RPMI8226 (cell line): ENCODE measurements around the gene LGR4.
"Not testable (repeated sequence)": the region's sequence is repeated elsewhere in the genome, so short reads cannot be mapped to it uniquely, and the experiment has no call there.

ENCODE experiments used
- DNase-seq: peaks from one replicate; pipeline ENCODE4 v3.0.0-alpha.2; 2015

LGR4 gene

GRCh38 chr11:27472398-27473016 is at the start of gene LGR4:
Gene LGR4 (minus strand): TSS chr11:27472790. CDS start chr11:27472302, 488 bp downstream.
- peak; percentile 68 for DNase-seq

- DNase-seq: no peak
Observed at GRCh38 chr11:27520226-27520625, 47.6 kb upstream of the LGR4 start.

- DNase-seq: no peak
Observed at GRCh38 chr11:27518518-27518917, 45.9 kb upstream of the LGR4 start.

GRCh38 chr11:27517490-27517889 is 44.9 kb upstream of the LGR4 start:
- DNase-seq: not testable (repeated sequence)

GRCh38 chr11:27514558-27514957 is 42.0 kb upstream of the LGR4 start:
- DNase-seq: no peak

GRCh38 chr11:27514076-27514475 is 41.5 kb upstream of the LGR4 start:
- DNase-seq: no peak

- no peak for DNase-seq
Observed at GRCh38 chr11:27513389-27513788, 40.8 kb upstream of the LGR4 start.

GRCh38 chr11:27512238-27512637 is 39.6 kb upstream of the LGR4 start:
- no peak for DNase-seq

GRCh38 chr11:27509908-27510307 is 37.3 kb upstream of the LGR4 start:
- no peak for DNase-seq

- DNase-seq: no peak
Observed at GRCh38 chr11:27507557-27508322, 35.1 kb upstream of the LGR4 start.

GRCh38 chr11:27506200-27507182 is 33.9 kb upstream of the LGR4 start, which contains the start of gene LIN7C:
Gene LIN7C (minus strand): TSS chr11:27506769. CDS start chr11:27506752, 17 bp downstream.
- DNase-seq: peak; percentile 93

- DNase-seq: no peak
Observed at GRCh38 chr11:27505781-27506180, 33.2 kb upstream of the LGR4 start.

- DNase-seq: no peak
Observed at GRCh38 chr11:27504205-27504604, 31.6 kb upstream of the LGR4 start.

- no peak for DNase-seq
Observed at GRCh38 chr11:27501100-27501499, 28.5 kb upstream of the LGR4 start.

- no peak for DNase-seq
Observed at GRCh38 chr11:27497911-27498310, 25.3 kb upstream of the LGR4 start.

GRCh38 chr11:27497284-27497866 is 24.8 kb upstream of the LGR4 start:
- peak; percentile 18 for DNase-seq

- no peak for DNase-seq
Observed at GRCh38 chr11:27496461-27496860, 23.9 kb upstream of the LGR4 start.

- no peak for DNase-seq
Observed at GRCh38 chr11:27495710-27496300, 23.2 kb upstream of the LGR4 start.

GRCh38 chr11:27489092-27489491 is 16.5 kb upstream of the LGR4 start:
- no peak for DNase-seq

GRCh38 chr11:27487706-27488105 is 15.1 kb upstream of the LGR4 start:
- no peak for DNase-seq

GRCh38 chr11:27485930-27486773 is 13.6 kb upstream of the LGR4 start:
- DNase-seq: peak; percentile 54
